WTC11 (cell line): ENCODE results near the gene VIPR2. TPM values are rescaled to one million over a fixed set of nuclear protein-coding genes. Genes with fewer than 3 reads are reported as not detected.

Experiments
- ATAC-seq: fragments of 200-7000 bp; cut with Tn5 transposase; 2 replicates; pipeline ENCODE4 v1.10.0; 2021; ENCODE audit warnings: mild to moderate bottlenecking, moderate library complexity
- CTCF ChIA-PET: fragments of 300-600 bp; sonication (Branson Sonifier 250); formaldehyde crosslinking; loops from one replicate; lab custom pipeline; 2021; ENCODE audit warnings: antibody characterized with exemption; lab: Charles Lee
- POLR2A ChIA-PET: fragments of 350-600 bp; sonication (Branson Sonifier 250); formaldehyde crosslinking; loops from one replicate; lab custom pipeline; 2021; ENCODE audit warnings: antibody characterized with exemption; lab: Charles Lee
- DNase-seq: peaks from one replicate; pipeline ENCODE4 v3.0.0; 2021; ENCODE audit warnings: low spot score
- H3K27ac Mint-ChIP-seq: 2 replicates; pipeline ENCODE4 v1.8.0; 2021; ENCODE audit warnings: mixed read lengths
- H3K27me3 Mint-ChIP-seq: 2 replicates; pipeline ENCODE4 v1.8.0; 2021; ENCODE audit warnings: low read depth, mild to moderate bottlenecking, moderate library complexity, mixed read lengths
- H3K36me3 Mint-ChIP-seq: 2 replicates; pipeline ENCODE4 v1.8.0; 2021; ENCODE audit warnings: mixed read lengths
- H3K4me1 Mint-ChIP-seq: 2 replicates; pipeline ENCODE4 v1.8.0; 2022; ENCODE audit warnings: mixed read lengths
- H3K4me3 Mint-ChIP-seq: 2 replicates; pipeline ENCODE4 v1.8.0; 2021; ENCODE audit warnings: mild to moderate bottlenecking, moderate library complexity, mixed read lengths
- H3K9me3 Mint-ChIP-seq: 2 replicates; pipeline ENCODE4 v1.8.0; 2021; ENCODE audit warnings: mixed read lengths
- ATF1 ChIP-seq: sonication (generic); formaldehyde crosslinking; IDR thresholded peaks from 2 replicates; pipeline ENCODE4 v1.8.1; 2023; ENCODE audit warnings: mild to moderate bottlenecking, moderate library complexity, missing genetic modification reagents
- ATF3 ChIP-seq: sonication (generic); formaldehyde crosslinking; conservative IDR thresholded peaks from 2 replicates; pipeline ENCODE4 v1.8.1; 2022; ENCODE audit warnings: mild to moderate bottlenecking, missing genetic modification reagents
- E2F4 ChIP-seq: sonication (generic); formaldehyde crosslinking; IDR thresholded peaks from 2 replicates; pipeline ENCODE4 v1.8.1; 2022; ENCODE audit warnings: low read depth, mild to moderate bottlenecking, moderate library complexity, missing genetic modification reagents, borderline replicate concordance
- E2F5 ChIP-seq: sonication (generic); formaldehyde crosslinking; IDR thresholded peaks from 2 replicates; pipeline ENCODE4 v1.8.1; 2022; ENCODE audit warnings: mild to moderate bottlenecking, moderate library complexity, missing genetic modification reagents
- EMX1 ChIP-seq: fragments of 250-450 bp; sonication (Bioruptor Pico); IDR thresholded peaks from 2 replicates; pipeline ENCODE4 v1.8.0; 2021; ENCODE audit warnings: mild to moderate bottlenecking
- FOXP4 ChIP-seq: sonication (generic); formaldehyde crosslinking; IDR thresholded peaks from 2 replicates; pipeline ENCODE4 v1.8.0; 2022; ENCODE audit warnings: mild to moderate bottlenecking, missing genetic modification reagents
- IRF2 ChIP-seq: sonication (generic); formaldehyde crosslinking; IDR thresholded peaks from 2 replicates; pipeline ENCODE4 v1.8.0; 2022; ENCODE audit warnings: low read depth, missing genetic modification reagents, borderline replicate concordance
- JAZF1 ChIP-seq: fragments of 250-450 bp; sonication (Bioruptor Pico); IDR thresholded peaks from 2 replicates; pipeline ENCODE4 v1.9.0; 2021; ENCODE audit warnings: moderate library complexity, mild to moderate bottlenecking, inconsistent platforms
- MAX ChIP-seq: sonication (generic); formaldehyde crosslinking; IDR thresholded peaks from 2 replicates; pipeline ENCODE4 v1.8.0; 2022; ENCODE audit warnings: mild to moderate bottlenecking, missing genetic modification reagents
- MYBL2 ChIP-seq: sonication (generic); formaldehyde crosslinking; IDR thresholded peaks from 2 replicates; pipeline ENCODE4 v1.8.1; 2023; ENCODE audit warnings: mild to moderate bottlenecking, moderate library complexity, missing genetic modification reagents
- SMAD3 ChIP-seq: sonication (generic); formaldehyde crosslinking; IDR thresholded peaks from 2 replicates; pipeline ENCODE4 v1.8.0; 2022; ENCODE audit warnings: missing genetic modification reagents, mild to moderate bottlenecking, borderline replicate concordance
- SMAD4 ChIP-seq: sonication (generic); formaldehyde crosslinking; IDR thresholded peaks from 2 replicates; pipeline ENCODE4 v1.8.0; 2022; ENCODE audit warnings: mild to moderate bottlenecking, missing genetic modification reagents
- SP1 ChIP-seq: sonication (generic); formaldehyde crosslinking; conservative IDR thresholded peaks from 2 replicates; pipeline ENCODE4 v1.8.1; 2022; ENCODE audit warnings: missing genetic modification reagents
- TEAD1 ChIP-seq: sonication (generic); formaldehyde crosslinking; IDR thresholded peaks from 2 replicates; pipeline ENCODE4 v1.8.0; 2022; ENCODE audit warnings: mild to moderate bottlenecking, missing genetic modification reagents
- USF1 ChIP-seq: sonication (generic); formaldehyde crosslinking; IDR thresholded peaks from 2 replicates; pipeline ENCODE4 v1.8.0; 2022; ENCODE audit warnings: mild to moderate bottlenecking, missing genetic modification reagents
- ZBTB43 ChIP-seq: sonication (generic); formaldehyde crosslinking; IDR thresholded peaks from 2 replicates; pipeline ENCODE4 v1.8.1; 2023; ENCODE audit warnings: mild to moderate bottlenecking, missing genetic modification reagents
- ZNF532 ChIP-seq: fragments of 250-450 bp; sonication (Bioruptor Pico); IDR thresholded peaks from 2 replicates; pipeline ENCODE4 v1.9.0; 2021; ENCODE audit warnings: mild to moderate bottlenecking, borderline replicate concordance
- ZNF671 ChIP-seq: fragments of 250-450 bp; sonication (Bioruptor Pico); IDR thresholded peaks from 2 replicates; pipeline ENCODE4 v1.8.0; 2021; ENCODE audit warnings: mild to moderate bottlenecking
- total RNA-seq: library from RNA; stranded (reverse); gene quantifications from 3 replicates; pipeline ENCODE4 v1.2.3, GENCODE V29; 2021

Gene VIPR2
- total RNA-seq, 1 experiment from 2014 or later: 7.5 TPM

- ChIA-PET POLR2A (no interaction called here), CTCF (no interaction called here)
- H3K36me3 Mint-ChIP-seq: no peaks in the 10 kb centered on the region
- no peak overlapping the region for H3K4me3 Mint-ChIP-seq
- ATAC-seq (no peak), DNase-seq (no peak)
- H3K9me3 Mint-ChIP-seq: no peaks in the 10 kb centered on the region
- no peak overlapping the region for H3K27ac Mint-ChIP-seq
- H3K27me3 Mint-ChIP-seq: no peaks in the 10 kb centered on the region
- H3K4me1 Mint-ChIP-seq: no peaks in the 10 kb centered on the region
- no peak for TF ChIP-seq E2F5 (CRISPR knock-in tag)
- no peak for TF ChIP-seq ATF1 (CRISPR knock-in tag)
- no peak for TF ChIP-seq ZBTB43
- TF ChIP-seq SMAD4 (CRISPR knock-in tag): no peak
- no peak for TF ChIP-seq JAZF1 (CRISPR knock-in tag)
- TF ChIP-seq ATF3 (CRISPR knock-in tag): no peak
- no peak for TF ChIP-seq SP1 (CRISPR knock-in tag)
- TF ChIP-seq IRF2 (CRISPR knock-in tag): no peak
- TF ChIP-seq MAX: no peak
- no peak for TF ChIP-seq E2F4 (CRISPR knock-in tag)
- no peak for TF ChIP-seq EMX1 (CRISPR knock-in tag)
- TF ChIP-seq ZNF532 (CRISPR knock-in tag): no peak
- TF ChIP-seq USF1 (CRISPR knock-in tag): no peak
- TF ChIP-seq TEAD1: no peak
- no peak for TF ChIP-seq FOXP4 (CRISPR knock-in tag)
- no peak for TF ChIP-seq SMAD3 (CRISPR knock-in tag)
- no peak for TF ChIP-seq MYBL2 (CRISPR knock-in tag)
- no peak for TF ChIP-seq ZNF671 (CRISPR knock-in tag)
These were observed 22.5 kb upstream of the VIPR2 start for GRCh38 chr7:159167139-159167538.
